ENCODE results near the gene PGBD1.

The PGBD1 gene

GRCh38 chr6:28248916-28249315, 32.5 kb upstream of the PGBD1 start:
- no peak for TF ChIP-seq CTCF (IDR thresholded peaks at IDR 0.05)

GRCh38 chr6:28250747-28251146, 30.6 kb upstream of the PGBD1 start:
- TF ChIP-seq CTCF (IDR thresholded peaks at IDR 0.05): no peak

GRCh38 chr6:28251661-28252008, 29.7 kb upstream of the PGBD1 start:
- TF ChIP-seq CTCF (IDR thresholded peaks at IDR 0.05): no peak

GRCh38 chr6:28252009-28252975, 29.1 kb upstream of the PGBD1 start, which contains the start of gene ZKSCAN4:
Gene ZKSCAN4 (minus strand): TSS chr6:28252269. CDS start chr6:28251980, 289 bp downstream.
- no peak for TF ChIP-seq CTCF (IDR thresholded peaks at IDR 0.05)

GRCh38 chr6:28254121-28254519, 27.3 kb upstream of the PGBD1 start:
- no peak for TF ChIP-seq CTCF (IDR thresholded peaks at IDR 0.05)

- TF ChIP-seq CTCF (IDR thresholded peaks at IDR 0.05): no peak
These were observed 24.3 kb upstream of the PGBD1 start for GRCh38 chr6:28257042-28257441.

- TF ChIP-seq CTCF (IDR thresholded peaks at IDR 0.05): no peak
These were observed 22.2 kb upstream of the PGBD1 start, which contains the start of gene NKAPL for GRCh38 chr6:28258877-28259777. Gene NKAPL (plus strand): TSS chr6:28259297. CDS start chr6:28259372, 75 bp downstream.
